GM12872 (cell line): Measurements from ENCODE around the gene NFKBIE.

Experiments
- CTCF ChIP-seq: IDR thresholded peaks from 3 replicates; pipeline ENCODE4 v1.5.1; 2011; ENCODE audit warnings: low read depth, mild to moderate bottlenecking, low read length, moderate library complexity; ENCODE audit not compliant: insufficient read depth

The NFKBIE gene

GRCh38 chr6:44301106-44301505 is 35.8 kb upstream of the NFKBIE start:
- no peak for TF ChIP-seq CTCF

GRCh38 chr6:44300292-44300823 is 35.0 kb upstream of the NFKBIE start:
- no peak for TF ChIP-seq CTCF

- TF ChIP-seq CTCF, result no peak
These were observed 33.5 kb upstream of the NFKBIE start for GRCh38 chr6:44298864-44299263.

GRCh38 chr6:44298055-44298803 is 32.9 kb upstream of the NFKBIE start:
- TF ChIP-seq CTCF, result no peak

GRCh38 chr6:44297063-44298038 is 32.0 kb upstream of the NFKBIE start:
- no peak for TF ChIP-seq CTCF

GRCh38 chr6:44294832-44295791 is 29.8 kb upstream of the NFKBIE start:
- no peak for TF ChIP-seq CTCF
